ENCODE data around the gene TMEM175. TPM values are rescaled to one million over a fixed set of nuclear protein-coding genes. Genes with fewer than 3 reads are reported as not detected.

TMEM175 gene
- total RNA-seq, 2 donors from 2014 or later: 44.1 to 74.6 TPM

DNA sequence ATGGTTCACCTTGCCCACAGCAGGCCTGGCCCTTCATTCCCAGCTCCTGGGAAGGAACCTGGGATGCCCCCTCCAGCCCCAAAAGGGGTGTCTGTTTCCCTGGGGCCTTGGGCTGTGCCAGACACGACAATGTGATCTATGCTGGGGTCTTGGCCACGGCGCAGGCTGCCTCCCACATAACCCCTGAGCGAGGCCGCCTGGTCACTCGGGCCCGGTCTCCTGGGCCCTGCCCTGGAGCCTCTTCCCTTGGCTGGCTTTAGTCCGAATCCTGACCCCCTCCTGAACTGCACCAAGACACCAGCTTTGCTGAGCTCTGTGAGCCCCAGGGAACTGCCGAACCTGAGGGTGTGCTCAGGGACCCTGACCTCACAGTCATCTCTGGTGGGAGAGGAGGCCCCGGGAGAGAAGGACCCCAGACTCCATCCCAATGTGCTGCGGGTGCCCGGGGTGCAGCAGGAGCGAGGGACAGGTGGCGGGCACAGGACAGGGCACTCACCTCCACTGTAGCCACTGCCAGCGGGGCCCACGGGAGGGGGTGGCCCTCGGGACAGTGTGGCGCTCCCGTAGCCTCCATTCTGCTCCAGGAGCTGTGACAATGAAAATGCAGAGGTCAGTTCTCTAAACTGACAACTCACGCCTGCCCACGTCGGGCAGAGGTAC lies 42.1 kb upstream of the TMEM175 start:
- no peaks in the 10 kb centered on the region for H3K4me1 ChIP-seq (replicated peaks)
- H3K9me3 ChIP-seq: no peaks in the 10 kb centered on the region
- no peak overlapping the region for H3K27ac ChIP-seq
- 94% methylated on average over 22 of the region's 22 CpGs for WGBS
- no peak for TF ChIP-seq POLR2A (IDR thresholded peaks at IDR 0.05)
- TF ChIP-seq POLR2AphosphoS5 (IDR thresholded peaks at IDR 0.05): no peak
- no peak for TF ChIP-seq CTCF (IDR thresholded peaks at IDR 0.05)
- peaks cover 0 to 4% of the 10 kb centered on the region in 2 donors for H3K36me3 ChIP-seq
- intact Hi-C loops (cut with DNase I): no loop called here
- no peak for DNase-seq (ENCODE audit: low spot score)
- no peaks in the 10 kb centered on the region for H3K27me3 ChIP-seq (replicated peaks; ENCODE audit: insufficient read depth)
- H3K4me3 ChIP-seq: no peak overlapping the region

- Histone ChIP-seq H3K27ac (no peak overlapping the region), H3K4me1 (replicated peaks) (no peaks in the 10 kb centered on the region), H3K27me3 (replicated peaks; ENCODE audit: insufficient read depth) (no peaks in the 10 kb centered on the region), H3K9me3 (no peaks in the 10 kb centered on the region), H3K36me3 (peaks cover 4 to 8% of the 10 kb centered on the region in 2 donors), H3K4me3 (no peak overlapping the region)
- intact Hi-C loops (cut with DNase I): no loop called here
- no peak for DNase-seq (ENCODE audit: low spot score)
- TF ChIP-seq POLR2AphosphoS5 (IDR thresholded peaks at IDR 0.05) (no peak), CTCF (IDR thresholded peaks at IDR 0.05) (no peak), POLR2A (IDR thresholded peaks at IDR 0.05) (no peak)
- 87% methylated on average over 10 of the region's 10 CpGs for WGBS
Observed at GRCh38 chr4:891747-892146, 40.5 kb upstream of the TMEM175 start.

- Histone ChIP-seq H3K9me3 (no peaks in the 10 kb centered on the region), H3K36me3 (peaks cover 4 to 12% of the 10 kb centered on the region in 2 donors), H3K4me1 (replicated peaks) (no peaks in the 10 kb centered on the region), H3K27ac (no peak overlapping the region), H3K27me3 (replicated peaks; ENCODE audit: insufficient read depth) (no peaks in the 10 kb centered on the region), H3K4me3 (no peak overlapping the region)
- DNase-seq (ENCODE audit: low spot score): no peak
- TF ChIP-seq CTCF (IDR thresholded peaks at IDR 0.05) (no peak), POLR2AphosphoS5 (IDR thresholded peaks at IDR 0.05) (no peak), POLR2A (IDR thresholded peaks at IDR 0.05) (no peak)
- intact Hi-C loops (cut with DNase I): no loop called here
- WGBS: 93% methylated on average over 10 of the region's 10 CpGs
Observed at GRCh38 chr4:892780-893179, 39.5 kb upstream of the TMEM175 start.

DNA sequence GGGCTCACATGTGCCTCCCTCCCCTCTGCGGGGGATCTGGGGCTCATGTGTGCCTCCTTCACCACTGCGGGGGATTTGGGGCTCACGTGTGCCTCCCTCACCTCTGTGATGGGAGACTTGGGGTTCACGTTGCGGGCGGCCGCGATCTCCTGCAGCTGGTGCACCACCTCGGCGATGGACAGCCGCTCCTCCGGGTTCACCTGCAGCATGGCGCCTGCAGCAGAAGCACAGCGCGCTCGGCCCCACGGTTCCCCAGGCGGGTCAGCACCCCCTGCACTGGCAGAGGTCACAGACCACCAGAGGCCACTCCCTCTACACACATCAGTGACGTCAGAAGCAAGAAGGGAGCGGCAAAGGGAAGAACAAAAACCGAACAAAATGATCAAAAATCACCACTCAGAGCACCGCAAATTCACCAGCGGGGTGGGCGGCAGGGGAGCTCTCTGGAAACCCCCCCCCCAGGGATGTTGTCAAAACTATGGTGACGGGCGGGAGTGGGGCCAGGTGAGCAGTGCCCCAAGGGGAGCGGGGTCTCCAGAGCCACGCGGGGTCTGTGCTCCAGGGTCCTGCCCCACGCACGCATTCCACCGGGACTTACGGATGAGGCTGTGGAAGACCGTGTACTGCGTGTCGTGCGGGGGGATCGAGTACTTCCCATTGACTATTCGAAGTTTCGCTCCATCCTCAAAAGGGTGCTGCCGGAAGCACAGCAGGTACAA lies 38.8 kb upstream of the TMEM175 start:
- intact Hi-C loops (cut with DNase I): no loop called here
- no peaks in the 10 kb centered on the region for H3K4me1 ChIP-seq (replicated peaks)
- WGBS: 94% methylated on average over 41 of the region's 41 CpGs
- H3K27me3 ChIP-seq (replicated peaks; ENCODE audit: insufficient read depth): no peaks in the 10 kb centered on the region
- no peaks in the 10 kb centered on the region for H3K9me3 ChIP-seq
- no peak overlapping the region for H3K4me3 ChIP-seq
- TF ChIP-seq POLR2AphosphoS5 (IDR thresholded peaks at IDR 0.05) (no peak), CTCF (IDR thresholded peaks at IDR 0.05) (no peak), POLR2A (IDR thresholded peaks at IDR 0.05) (no peak)
- DNase-seq (ENCODE audit: low spot score): no peak
- H3K27ac ChIP-seq: no peak overlapping the region
- H3K36me3 ChIP-seq: peaks cover 4 to 12% of the 10 kb centered on the region in 2 donors

Measured in prostate gland (tissue), 2 donors.